ENCODE measurements around the gene ZYX.
"Not testable (repeated sequence)": the region's sequence is repeated elsewhere in the genome, so short reads cannot be mapped to it uniquely, and the experiment has no call there.

The ZYX gene

DNA sequence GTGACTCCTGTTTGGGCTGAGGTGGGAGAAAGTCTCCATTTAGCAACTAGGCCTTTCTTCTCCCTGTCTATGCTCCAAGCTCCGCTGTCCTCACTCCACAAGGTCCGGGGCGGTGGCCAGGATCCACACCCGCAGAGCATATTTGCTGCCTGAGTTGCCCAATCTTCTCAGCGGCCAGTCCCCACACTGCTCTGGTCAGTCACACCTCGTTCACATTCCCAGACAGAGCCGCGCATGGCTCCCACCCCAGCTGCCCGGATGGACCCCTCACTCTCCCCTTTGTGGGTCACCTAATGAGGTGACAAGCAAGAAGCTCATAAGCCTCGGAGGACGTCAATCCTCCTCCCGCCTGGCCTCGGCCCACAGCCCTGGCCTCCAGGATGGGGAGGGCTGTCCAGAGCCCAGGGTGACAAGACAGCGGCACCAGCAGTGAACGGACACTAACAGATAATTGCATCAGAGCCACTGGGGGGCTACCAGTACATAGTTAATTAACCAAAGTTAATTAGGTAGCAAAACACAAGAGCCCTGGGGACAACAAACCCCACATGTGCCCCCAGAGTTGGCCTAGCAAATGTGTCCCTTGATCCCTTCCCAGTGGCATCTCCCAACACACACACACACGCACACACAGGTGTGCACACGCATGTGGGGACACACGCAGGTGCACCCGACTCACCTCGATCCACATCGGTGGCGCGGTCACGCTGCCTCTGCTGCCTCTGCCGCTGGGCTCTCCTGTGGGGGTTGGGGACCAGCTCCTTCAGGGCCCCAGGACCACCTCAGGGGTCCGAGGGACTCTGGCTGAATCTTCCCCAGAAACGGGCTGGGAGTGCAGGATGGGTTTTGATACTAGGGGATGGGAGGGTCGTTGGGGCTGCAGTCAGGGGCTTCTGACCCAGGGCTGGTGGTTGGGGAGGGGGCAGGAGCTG, 15.7 kb downstream of the ZYX start:
- no peak for DNase-seq (ENCODE audit: low spot score)

DNA sequence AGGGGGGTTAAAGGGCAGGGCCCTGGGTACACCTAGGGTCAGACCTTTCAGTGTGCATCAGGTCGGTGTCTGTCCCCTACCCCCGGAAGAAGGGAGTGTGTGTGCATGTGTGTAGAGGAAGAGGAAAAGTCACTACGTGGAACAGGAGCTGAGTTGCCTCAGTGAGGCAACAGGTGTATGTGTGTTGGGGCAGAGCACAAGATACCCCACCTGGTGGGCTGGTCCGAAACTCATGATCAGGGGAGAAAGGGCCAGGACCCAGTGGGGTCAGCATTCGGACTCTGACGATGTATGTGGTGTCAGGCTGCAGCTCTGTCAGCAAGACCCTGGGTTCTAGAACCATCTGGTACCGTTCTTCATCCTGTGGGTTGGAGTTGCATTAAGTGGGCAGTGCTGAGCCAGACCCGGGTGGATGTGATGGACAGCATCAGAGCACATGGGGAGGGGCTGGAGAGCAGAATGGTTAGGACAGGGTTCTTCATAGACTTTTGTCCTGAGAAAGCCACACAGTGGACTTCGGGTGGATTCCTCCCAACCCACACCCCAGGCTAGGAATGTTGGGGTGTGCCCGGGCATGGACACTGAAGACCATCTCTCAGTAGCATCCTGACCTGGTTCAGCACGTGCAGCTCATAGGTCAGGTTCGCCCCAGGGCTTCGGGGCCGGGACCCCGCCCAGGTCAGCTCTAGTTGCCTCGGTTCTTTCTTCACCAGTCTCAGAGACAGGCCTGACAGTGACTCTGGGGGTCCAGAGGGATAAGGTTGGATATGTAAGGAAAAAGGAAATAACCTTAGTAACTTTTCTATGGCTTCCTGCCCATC, 16.8 kb downstream of the ZYX start:
- DNase-seq (ENCODE audit: low spot score) = no peak

DNA sequence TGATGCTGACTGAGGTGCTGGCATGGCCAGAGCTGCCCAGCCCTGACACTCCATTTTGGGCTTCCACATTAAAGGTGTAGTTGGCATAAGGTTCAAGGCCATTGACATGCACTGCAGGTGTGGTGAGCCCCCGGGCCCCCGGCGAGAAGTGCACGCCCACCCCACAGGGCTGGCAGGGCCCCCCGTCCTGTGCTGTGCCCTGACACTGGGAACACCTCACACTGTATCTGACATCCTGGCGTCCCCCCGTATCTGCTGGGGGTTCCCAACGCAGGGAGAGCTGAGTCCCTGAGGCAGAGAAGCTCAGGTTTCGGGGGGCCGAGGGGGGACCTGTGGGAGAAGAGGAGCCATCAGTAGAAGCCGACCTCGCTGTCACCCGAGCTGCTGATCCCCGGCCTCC, 17.5 kb downstream of the ZYX start:
- no peak for DNase-seq (ENCODE audit: low spot score)

DNA sequence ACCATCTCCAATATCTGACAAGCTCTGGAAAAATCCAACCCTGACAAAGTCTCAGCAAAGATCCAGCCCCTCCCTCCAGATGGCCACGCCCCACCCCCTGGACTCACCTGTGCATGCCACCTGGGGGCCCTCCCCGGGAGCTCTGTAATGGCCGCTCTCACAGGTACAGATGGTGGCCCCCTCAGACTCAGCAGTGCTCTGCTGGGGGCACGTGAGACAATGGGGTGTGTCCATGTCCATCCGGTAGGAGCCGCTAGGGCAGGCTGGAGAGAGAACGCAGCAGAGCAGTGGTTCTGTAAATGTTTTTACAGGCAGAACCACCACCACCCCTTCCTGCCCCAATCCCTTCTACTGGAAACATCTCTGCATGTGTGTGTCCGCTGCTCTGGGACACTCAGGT, 18.0 kb downstream of the ZYX start:
- DNase-seq (ENCODE audit: low spot score) = no peak

DNA sequence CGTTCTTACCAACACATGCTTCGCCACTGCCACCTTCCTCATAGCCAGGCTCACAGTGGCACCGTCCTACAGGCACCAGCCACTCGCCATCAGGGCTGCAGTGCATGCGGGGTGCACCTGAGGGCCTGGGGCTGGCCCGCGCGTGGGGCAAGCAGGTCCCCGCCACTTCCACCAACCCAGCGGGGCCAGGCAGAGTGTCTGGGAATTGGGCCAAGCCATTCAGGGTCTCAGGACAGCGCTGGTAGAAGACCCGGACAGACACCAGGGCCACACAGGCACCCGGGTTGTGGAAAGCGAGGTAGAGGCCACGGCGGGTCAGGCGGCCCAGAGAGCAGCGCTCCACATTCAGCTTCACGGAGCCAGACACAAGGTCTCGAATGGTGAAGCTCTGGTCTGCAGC, 18.5 kb downstream of the ZYX start:
- no peak for DNase-seq (ENCODE audit: low spot score)

DNA sequence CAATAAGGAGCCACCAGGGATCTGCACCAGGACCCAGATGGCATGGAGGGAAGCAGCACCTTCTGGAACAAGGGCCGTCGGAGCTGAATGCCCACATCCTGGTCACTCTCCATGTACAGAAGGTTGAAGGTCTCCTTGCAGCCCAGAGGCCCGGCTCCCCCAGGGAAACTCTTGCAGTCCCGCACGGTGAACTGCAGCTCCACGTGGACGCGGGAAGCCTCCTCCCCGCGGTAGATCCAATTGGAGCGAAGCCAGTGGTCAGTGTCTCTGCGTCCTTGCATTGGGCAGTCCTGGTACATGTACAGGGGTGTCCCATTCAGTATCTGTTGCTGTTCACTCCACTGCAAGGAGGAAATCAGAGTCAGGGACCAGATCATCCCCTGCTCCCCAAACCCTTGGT, 20.1 kb downstream of the ZYX start:
- DNase-seq (ENCODE audit: low spot score) = no peak

DNA sequence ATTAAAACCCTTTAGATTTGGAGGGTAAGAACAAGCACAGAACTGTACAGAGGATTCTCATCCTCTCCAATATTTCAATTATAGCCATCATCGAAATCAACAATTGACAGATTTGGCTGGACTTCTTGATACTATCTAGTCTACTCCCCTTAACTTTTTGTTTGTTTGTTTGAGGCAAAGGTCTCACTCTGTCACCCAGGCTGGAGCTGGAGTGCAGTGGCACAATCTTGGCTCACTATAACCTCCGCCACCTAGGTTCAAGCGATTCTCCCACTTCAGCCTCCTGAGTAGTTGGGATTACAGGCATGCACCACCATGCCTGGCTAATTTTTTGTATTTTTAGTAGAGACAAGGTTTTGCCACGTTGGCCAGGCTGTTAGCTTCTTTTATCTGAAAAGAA, 21.1 kb downstream of the ZYX start:
- not testable (repeated sequence) for DNase-seq (ENCODE audit: low spot score)

DNA sequence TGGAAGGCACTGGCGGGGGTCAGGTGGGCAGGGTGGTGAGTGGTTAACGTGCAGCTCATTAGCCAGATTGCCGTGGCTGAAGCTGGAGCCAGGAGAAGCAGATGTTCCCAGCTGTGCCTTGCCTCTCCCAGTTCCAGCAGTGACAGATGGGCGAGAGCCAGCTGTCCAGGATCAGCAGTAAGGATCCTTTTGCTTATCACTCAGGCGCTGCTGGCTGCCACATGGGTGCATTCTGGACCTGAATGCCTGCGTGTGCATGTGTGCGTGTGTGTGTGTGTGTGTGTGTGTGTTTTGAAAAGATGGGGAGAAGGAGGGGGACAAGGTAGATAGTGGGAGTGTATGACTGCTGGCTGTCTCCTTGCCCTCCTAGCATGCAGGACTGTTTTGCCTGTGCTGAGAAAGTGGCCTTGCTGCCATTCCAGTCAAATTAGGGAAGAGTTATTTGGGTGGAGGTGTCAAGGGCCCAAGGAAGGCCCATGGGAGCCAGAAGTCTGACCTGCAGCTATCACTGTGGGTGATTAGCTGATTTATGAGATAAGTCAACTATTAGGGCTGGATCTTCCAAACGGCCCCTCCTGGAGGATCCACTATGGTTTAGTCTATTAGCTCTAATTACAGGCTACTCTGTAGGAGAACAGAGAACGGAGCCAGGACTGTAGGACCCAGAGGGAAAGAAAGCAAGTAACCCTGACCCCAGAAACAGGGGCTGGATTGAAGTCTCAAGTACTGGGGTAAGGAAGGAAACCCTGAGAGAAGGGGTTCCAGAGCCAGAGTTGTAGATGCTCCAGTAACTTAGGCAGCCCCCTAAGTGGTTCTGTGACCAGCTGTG, 24.2 kb downstream of the ZYX start:
- no peak for DNase-seq (ENCODE audit: low spot score)

DNA sequence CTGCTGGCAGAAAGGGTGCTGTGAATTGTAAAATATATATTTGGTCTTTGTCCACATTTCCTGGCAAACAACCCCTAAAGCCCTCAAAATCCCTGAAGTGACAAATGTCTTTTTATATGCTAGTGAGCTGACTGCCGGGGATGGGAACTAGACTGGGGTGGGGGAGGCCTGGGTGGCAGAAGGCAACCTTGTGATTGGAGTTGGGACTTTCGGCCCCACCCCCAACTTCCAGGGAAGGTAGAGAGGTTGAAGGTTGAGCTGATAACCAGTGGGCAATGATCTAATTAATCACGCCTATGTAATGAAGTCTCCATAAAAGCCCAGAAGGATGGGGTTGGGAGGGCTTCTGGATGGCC, 24.8 kb downstream of the ZYX start:
- DNase-seq (ENCODE audit: low spot score) = no peak

DNA sequence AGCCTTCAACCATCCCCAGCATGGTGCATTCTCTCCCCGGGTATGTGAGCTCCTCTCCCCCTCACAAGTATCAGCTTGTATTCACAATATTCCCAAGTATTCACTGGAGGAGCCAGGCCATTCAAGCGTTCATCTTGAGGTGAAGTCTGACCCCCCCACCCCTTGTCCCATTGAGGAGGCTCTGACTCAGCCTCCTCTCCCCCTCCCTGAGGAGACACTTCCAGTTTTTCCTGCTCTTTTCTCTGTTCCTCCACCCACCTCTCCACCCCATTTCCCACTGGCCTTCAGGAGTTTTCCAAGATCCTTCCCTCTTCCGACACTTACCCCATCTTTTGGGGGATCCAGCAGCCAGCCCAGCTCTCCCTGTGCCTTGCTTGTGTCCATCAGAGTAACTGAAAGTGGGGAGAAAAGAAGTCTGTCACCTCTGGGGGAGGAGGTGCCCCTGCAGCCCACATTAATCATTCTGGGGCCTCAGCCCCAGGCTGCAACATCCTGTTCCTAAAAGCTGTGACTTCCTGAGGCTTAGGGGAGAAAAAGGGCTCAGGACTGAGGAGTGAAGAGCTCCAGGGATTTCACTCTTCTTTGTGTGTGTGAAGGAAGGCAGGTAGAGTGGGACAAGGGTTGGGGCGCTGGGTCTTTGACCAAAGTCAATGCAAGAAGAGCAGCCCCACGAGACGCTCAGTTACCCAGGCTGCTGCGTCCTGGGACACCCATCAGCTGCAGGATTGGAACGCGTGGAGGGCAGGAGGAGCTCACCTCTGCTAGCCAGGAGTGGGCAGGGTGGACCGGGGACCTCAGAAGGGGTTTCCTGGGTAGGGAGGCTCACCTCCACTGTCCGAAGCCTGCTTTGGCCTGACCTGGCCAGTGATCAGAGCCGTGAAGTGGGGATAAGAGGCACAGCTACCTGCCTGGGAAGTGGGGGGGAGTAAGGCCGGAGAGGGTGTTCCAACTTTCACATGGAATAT, 26.4 kb downstream of the ZYX start:
- DNase-seq (ENCODE audit: low spot score) = no peak

DNA sequence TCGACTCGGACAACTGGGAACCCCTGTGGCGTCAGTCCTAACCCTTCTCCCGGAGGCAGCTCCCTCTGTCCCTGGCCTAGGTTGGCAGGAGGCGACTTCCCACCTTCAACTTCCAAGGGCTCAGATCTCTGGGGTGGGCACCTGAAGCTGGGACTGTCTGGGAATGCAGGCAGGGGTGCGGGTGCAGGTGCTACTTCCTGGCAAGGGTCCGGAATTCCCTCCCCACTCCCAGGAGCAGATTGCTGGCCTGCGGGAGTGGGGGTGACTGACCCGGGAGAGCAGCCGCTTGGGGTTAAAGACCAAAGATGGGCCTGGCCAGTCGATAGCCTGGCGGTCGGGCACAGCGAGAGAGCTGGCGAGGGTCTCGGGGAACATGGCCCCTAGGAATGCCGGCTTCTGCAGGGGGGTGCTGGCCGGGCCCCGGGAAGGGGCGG, 27.1 kb downstream of the ZYX start:
- no peak for DNase-seq (ENCODE audit: low spot score)

DNA sequence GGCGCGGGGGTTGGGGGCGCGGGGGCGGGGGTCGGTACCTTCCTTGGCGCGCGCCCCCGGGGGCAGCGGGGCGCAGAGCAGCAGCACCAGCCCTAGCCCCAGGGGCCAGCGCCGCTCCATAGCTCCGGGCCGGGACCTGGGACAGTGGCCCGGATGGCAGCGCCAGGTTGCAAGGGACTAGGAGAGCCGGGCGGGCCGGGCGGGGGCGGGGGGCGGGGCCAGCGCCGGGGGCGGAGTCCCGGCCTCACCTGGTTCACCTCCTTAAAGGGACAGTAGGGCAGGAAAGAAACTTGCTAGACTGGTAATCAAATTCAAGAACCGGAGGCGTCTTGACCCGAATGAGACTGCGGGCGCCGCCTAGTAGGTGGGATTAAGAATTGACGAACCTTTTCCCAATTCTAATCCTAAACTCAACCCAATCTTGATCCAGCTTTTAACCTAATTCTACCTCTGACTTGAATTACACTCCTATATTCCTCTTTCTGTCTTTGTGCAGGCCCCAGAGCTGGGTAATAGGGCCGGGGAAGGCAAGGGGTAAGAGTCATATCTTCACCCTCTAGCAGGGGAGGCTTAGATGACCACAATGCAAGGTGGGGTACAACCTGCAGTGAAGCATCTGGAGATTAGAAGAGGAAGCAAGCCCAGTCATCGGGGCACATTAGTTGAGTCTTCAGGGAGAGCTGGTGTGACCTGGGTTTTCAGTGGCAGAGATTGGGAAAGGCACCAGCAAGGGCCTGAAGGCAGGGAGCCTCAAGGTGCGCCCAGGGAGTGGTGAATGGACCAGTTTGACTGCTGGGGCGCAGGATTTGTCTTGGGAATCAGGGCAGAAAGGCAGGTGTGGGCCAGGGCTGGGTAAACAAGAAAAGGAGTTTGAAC, 27.8 kb downstream of the ZYX start, which contains the start of gene EPHA1:
EPHA1 (minus strand) TSS at position 171 of the 876 bp plus-strand sequence; CDS start at position 120, 51 bp downstream.
- no peak for DNase-seq (ENCODE audit: low spot score)

DNA sequence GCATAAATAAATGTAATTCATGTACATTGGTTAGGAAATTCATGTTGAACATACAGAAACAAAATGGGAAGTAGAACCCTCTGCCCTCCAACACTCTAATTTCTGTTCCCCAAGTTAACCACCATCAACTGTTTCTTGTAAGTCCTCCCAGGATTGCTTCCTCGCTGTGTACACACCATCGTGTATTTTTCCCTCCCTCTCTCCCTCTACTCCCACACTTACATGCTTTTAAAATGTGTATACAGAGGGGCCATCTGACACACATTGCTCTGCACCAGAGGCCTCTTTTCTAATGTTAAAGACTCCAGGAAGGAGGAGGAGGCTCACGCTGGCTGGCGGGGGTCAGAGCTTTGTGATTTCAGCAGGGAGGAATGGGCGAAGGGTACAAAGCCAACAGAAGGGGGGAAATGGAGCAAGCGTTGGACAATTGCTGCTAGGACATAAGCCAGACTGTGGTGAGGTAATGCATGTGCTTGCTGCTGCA, 29.4 kb downstream of the ZYX start:
- peak; percentile 30 for DNase-seq (ENCODE audit: low spot score)

DNA sequence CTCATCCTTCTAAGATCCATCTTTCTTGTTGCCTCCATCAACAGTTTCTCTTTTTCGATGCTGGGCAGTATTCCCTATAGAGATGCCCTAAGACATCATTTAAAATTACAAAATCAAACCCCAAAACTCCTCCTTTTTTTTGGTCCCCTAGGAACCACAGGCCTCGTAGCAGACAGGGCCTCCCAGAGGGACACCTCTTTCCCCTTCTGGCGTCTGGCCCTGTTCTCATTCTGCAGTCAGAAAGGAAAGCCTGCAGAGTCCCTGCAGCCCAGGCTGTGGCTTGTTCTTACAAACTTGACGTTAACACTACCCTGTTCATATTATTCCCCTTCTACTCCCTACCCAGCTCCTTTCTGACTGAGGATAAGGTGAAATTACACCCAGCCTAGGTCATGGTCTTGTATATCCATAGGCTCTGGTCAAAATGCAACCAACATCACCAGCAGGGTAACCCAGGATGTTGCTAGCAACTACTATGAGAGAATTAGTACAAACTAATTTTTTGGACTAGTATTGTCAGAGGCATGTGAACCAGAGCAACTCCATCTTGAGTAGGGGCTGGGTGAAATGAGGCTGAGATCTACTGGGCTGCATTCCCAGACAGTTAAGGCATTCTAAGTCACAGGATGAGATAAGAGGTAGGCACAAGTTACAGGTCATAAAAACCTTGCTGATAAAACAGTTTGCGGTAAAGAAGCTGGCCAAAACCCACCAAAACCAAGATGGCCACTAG, 31.0 kb downstream of the ZYX start:
- no peak for DNase-seq (ENCODE audit: low spot score)

DNA sequence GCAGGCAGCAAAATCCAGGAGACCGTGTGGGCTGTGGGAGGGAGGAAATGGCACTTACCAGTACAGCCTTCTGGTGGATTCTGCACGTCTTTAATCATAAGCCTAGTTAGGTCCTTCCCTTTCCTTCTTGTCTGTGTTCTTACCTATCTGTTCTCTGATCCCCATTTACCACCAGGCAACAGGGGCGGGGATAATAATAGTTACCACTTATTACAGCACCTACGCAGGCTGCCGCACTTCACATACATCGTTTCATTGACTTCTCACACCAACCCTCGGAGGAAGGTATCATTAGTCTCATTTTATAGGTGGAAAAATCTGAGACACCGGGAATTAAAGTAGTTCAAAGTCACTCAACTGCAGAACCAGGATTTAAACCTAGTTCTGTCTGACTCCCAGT, 32.0 kb downstream of the ZYX start:
- no peak for DNase-seq (ENCODE audit: low spot score)

DNA sequence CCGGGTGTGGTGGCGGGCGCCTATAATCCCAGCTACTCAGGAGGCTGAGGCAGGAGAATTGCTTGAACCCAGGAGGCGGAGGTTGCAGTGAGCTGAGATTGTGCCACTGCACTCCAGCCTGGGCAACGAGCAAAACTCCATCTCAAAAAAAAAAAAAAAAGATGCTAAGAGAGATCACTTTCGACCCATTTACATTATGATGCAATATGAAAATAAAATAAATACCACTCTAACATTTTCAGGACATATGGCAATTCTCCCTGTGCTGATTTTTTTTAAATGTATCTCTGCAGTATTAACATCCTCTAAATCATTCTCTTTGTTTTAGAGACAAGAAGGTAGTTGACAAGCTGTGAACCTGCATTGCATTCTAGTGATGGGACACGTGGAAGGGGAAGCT, 34.1 kb downstream of the ZYX start:
- DNase-seq (ENCODE audit: low spot score) = not testable (repeated sequence)

DNA sequence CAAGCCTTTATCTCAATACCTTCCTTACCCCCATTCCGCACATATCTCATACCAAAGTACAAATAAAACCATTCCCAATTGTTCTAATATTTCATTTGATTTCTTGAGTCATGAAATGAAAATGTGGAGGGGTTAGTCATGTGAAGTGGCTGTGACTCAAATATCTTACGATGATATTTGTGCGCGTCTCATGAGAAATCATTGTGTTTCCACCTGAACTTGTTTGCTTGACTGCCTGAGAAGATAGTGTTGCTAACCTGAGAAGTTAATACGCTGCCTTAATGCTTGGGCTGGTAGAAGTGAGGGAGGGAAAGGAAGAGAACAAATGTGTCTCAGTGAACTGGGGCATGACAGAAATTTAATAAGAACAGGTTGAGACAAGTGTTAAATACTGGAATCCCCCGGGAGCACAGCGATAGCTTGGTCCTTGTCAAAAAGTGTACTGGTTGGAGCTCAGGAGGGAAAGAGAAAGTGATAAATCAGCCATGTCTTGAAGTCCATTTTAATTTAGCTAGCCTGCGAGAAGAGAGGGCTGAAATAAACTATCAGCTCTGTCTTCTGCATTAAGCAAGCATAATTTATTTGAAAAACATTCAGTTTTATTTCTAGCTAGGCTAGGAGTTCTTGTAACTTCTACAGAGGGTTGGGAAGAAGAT, 34.7 kb downstream of the ZYX start:
- DNase-seq (ENCODE audit: low spot score) = no peak

DNA sequence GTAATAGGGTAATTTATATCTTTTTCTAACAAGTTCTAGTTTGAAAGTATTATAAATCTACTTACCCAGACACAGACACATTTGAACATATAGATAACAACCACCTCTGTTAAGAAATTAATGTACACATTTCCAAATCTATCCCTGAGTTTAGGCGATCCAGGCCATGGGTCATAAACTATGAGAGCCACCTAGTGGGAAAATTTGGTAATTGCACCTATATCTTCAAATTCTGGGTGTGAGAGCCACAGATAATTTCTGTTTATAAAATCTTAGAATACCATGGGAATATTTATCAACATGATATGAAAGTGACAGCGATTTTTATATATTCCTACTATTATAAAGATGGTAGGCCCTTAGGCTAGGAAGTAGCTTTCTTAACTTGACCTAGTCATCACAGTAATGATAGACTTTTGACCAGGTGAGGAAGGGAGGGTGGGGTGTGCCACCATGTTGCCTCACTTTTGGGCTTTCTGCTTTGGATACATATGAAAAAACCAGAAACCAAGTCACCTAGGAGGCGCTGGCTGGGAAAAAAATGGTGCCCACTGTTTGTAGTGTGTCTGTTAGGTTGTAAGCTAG, 35.5 kb downstream of the ZYX start:
- DNase-seq (ENCODE audit: low spot score) = no peak
